ENCODE results near the gene OIT3.

Gene OIT3

DNA sequence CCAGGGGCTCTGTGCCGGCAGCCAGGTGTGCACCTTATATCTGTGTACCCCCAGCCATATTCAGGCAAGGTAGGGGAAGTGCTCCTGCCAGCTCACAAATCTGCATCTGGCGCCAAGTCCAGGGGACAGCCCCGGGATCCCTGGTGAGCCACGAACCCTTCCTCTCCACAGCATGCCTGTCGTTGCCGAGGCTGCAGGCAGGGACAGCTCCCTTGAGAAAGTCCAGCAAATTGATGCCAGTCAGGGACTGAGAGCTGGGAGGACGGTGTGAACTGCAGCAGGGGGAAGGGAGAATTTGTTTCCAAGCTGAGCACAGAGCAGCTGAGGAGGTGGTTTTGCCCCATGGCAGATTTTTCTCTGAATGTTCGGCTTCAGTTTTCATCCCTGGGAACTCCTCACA lies 60.1 kb downstream of the OIT3 start:
- no peak for DNase-seq

DNA sequence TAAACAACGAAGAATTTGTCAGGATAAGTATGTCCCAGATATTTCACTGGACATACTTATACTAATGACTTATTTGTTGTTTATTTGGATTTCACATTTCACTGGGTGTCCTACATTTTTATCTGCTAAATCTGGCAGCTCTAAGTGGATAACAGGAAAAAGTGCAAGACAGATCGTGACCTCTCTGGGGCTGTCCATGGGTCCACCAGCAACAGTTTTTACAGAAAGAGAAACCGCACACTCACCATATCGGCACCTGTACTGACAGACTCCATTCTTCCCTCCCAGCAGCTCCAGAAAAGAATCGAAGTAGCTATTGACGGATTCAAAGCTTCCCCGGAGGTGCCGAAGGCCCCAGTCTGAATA lies 60.7 kb downstream of the OIT3 start:
- no peak for DNase-seq

DNA sequence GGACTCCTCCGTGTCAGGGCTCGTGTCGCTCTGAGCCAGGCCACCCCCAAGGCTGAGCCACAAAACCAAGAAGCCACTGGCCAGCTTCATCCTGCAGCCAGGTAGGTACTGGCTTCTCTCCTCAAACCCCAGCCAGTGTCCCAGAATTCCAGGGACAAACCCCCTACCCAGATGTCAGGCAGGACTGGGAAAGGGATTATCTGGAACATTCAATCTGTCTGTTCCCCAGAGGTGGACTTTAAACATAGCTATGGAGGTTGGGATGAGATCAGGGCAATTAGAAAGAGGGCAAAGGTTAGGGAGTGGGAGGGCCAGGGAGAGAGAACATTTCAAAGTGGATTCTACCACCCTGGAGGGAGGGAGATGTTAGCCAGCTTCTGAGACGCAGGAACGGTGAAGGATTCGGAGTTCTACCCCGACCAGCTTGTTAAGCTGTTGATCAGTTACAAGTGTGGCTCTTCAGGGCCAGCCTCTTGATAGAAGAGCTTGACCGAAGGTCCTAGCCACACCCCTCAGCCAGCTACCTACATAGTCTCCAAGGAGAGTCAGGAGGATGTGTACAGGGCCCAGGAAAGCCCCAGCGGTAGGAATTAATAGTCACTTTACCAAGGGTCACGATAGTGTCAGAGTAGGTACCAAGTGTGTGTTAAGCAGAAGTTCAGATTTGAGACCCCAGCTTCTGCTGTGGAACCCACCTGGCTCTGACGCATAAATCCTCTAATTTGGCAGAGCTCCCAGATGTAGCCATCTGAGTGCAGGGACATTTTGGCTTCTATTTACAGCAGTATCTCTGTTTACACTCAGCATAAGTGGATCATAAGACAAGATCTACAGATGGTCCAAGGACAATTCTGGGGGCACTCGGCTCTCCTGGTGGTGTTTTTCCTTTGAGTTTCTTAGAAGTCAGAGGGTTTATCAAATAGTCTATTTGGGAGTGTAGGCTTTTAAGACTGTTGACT lies 61.3 kb downstream of the OIT3 start, which contains the start of gene PLA2G12B:
Gene PLA2G12B, minus strand, starts transcription at position 211 of the 959 bp plus-strand sequence. Its CDS starts 121 bp downstream, at position 90.
- no peak for DNase-seq

DNA sequence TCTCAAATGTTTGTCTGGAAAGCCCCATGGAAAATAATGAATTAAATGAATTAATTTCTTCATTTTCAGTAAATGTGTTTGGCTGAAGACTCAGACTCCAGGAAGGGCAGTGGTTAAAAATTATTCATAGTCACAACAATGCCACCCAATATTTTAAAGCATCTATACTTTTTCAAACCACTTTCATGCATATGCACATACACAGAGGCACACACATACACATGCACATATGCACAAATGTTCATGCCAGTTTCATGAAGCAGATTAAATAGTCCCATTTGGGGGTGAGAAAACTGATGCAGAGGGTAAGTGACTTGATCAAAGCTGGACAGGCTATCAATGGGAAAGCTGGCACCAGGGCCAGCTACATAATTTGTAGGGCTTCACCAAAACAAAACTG lies 62.5 kb downstream of the OIT3 start:
- DNase-seq = no peak

DNA sequence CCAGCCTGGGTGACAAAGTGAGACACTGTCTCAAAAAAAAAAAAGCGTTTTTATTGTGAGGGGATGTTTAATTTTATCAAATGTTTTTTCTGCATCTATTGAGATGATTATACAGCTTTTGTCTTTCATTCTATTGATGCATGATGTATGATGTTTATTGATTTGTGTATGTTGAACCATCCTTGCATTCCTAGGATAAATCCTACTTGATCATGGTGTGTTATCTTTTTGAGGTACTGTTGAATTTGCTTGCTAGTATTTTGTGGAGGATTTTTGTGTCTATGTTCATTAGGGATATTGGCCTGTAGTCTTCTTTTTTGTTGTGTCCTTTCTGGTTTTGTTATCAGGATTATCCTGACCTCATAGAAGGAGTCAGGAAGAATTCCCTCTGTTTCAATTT lies 83.3 kb downstream of the OIT3 start:
- DNase-seq = no peak

DNA sequence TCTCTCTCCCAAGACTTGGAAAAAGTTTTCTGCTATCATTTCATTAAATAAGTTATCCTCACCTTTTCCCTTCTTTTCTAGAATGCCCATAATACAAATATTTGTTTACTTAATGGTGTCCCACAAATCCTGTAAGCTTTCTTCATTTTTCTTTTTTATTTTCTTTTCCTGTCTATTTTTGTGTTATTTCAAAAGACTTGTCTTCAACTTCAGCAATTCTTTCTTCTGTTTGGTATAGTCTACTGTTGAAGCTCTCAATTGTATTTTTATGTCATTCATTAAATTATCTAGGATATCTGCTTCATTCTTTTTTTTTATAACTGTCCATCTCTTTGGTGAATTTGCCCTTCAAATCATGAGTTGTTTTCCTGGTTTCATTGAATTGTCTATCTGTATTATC lies 86.2 kb downstream of the OIT3 start:
- DNase-seq = no peak

DNA sequence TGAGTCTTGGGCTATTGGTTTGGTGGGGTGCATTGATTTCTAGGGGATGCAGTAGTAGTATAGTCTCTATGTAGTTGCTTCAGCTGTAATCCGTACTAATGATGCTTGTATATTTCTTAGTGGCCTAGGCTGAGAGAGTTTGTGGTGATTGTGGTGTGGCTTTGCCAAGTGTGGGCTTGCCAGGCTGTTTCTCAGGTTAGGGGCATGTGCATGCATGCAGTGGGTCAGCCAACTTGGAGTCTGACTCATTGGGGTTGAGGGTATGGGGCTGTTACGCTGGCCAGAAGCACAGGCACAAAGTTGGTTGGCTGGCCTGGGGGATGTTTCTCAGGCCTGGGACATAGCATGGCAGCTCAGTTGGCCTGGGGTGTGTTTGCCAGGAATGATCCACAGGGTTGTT lies 86.8 kb downstream of the OIT3 start:
- DNase-seq = no peak

DNA sequence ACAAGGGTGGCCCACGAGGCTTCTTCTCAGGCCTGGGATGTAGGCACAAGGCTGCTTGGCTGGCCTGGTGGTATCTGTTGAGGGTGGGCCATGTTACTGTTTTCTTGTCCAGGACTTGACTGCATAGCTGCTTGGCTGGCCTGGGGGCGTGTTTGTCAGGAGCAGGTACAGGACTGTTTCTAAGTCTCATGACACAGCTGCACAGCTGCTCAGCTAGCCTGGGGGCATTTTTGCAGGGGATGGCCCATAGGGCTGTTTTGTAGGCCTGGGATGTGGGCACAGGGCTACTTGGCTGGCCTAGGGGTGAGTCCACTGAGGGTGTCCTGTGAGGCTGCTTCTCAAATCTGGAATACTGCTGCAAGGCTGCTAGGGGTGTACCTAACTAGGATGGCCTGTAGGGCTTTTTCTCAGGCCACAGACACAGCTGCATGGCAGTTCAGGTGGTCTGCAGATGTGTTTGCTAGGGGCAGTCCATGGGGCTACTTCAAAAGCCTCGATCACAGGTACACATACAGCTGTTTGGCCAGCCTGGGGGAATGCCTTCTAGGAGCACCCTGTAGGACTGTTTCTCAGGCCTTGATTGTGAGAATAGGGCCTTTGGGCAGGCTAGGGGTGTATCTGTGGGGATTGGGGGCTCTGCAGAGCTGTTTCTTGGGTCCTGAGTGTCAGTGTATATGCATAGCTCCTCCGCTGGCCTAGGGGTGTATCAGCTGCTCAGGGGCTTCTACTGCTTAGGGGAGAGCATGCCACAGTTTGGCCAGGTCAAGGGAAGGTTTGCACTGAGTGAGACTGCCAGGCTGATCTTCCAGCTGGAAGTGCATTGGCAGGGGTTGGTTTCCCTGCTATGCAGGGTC lies 87.7 kb downstream of the OIT3 start:
- no peak for DNase-seq

DNA sequence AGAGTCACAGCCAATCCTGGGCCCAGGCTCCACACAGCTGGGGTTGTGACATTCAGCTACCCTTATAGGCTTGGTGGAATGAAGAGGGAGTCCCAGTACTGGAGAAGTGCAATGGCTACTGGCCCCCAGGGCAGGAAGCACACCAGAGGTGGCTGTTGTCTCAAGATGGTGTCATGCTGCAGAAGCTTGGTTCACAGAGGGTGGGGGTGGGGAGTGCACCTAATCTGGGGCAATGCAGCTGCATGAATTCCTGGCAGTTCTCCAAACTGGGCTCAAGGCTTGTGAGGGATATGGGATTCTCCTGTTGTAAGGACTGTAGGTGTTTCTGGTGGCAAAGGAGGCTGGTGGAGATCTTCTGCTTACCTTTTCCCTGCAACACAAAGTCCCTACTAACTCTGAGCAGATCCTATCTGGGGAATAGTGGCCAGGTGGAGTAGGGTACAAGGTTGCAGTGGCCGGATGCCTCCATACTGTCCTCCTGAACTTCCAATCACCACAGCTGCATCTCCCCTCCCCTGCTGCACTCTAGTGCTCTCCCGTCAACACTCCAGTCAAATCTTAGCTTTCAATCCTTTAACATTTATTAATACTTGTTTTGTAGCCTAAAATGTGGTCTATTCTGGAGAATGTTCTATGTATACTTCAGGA lies 88.5 kb downstream of the OIT3 start:
- DNase-seq = no peak

Data from activated T-cell treated with anti-CD3 and anti-CD28 coated beads, Interleukin-2, amount 50 U/mL, for 48 hours (primary cell).